Naive thymus-derived CD8-positive, alpha-beta T cell (primary cell): ENCODE measurements around the gene ATRX. TPM values are rescaled to one million over a fixed set of nuclear protein-coding genes. Genes with fewer than 3 reads are reported as not detected.
"Not testable (repeated sequence)": the region's sequence is repeated elsewhere in the genome, so short reads cannot be mapped to it uniquely, and the experiment has no call there.

Source experiments
- ATAC-seq, 2 donors: fragments of 150-1000 bp; cut with Tn5 transposase in 1 of 2; sonication (Bioruptor Pico), chemical (Tn5 transposase) in 1 of 2; 1 replicate in 1 of 2; 2 replicates in 1 of 2; pipeline ENCODE4 v1.10.0; 2021; ENCODE audit warnings: mild to moderate bottlenecking in 2 of 2, moderate library complexity in 2 of 2
- POLR2A ChIA-PET: fragments of 350-600 bp; sonication (Branson Sonifier 250); formaldehyde crosslinking; loops from one replicate; lab custom pipeline; 2021; ENCODE audit warnings: antibody characterized with exemption; lab: Charles Lee
- DNase-seq, 10 donors: peaks; one replicate each; pipeline versions ENCODE4 v3.0.0 to v3.0.0-alpha.2; 2020 to 2022
- H3K27ac Mint-ChIP-seq, 10 donors: one replicate each; pipeline ENCODE4 v1.8.0; 2020 to 2022; ENCODE audit warnings: mild to moderate bottlenecking in 10 of 10, mixed read lengths in 10 of 10, moderate library complexity in 4 of 10, inconsistent platforms in 1 of 10
- H3K27me3 Mint-ChIP-seq, 5 donors: one replicate each; pipeline ENCODE4 v1.8.0; 2021 to 2022; ENCODE audit warnings: mixed read lengths in 5 of 5
- H3K36me3 Mint-ChIP-seq, 3 donors: one replicate each; pipeline ENCODE4 v1.8.0; 2020 to 2022; ENCODE audit warnings: mixed read lengths in 3 of 3, mild to moderate bottlenecking in 2 of 3, inconsistent platforms in 1 of 3
- H3K4me1 Mint-ChIP-seq, 4 donors: one replicate each; pipeline ENCODE4 v1.8.0; 2021 to 2022; ENCODE audit warnings: mixed read lengths in 4 of 4
- H3K4me3 Mint-ChIP-seq, 10 donors: one replicate each; pipeline ENCODE4 v1.8.0; 2020 to 2022; ENCODE audit warnings: mild to moderate bottlenecking in 10 of 10, mixed read lengths in 10 of 10, moderate library complexity in 6 of 10, inconsistent platforms in 1 of 10
- H3K9me3 Mint-ChIP-seq, 9 donors: one replicate each; pipeline ENCODE4 v1.8.0; 2020 to 2022; ENCODE audit warnings: mixed read lengths in 9 of 9, mild to moderate bottlenecking in 3 of 9, inconsistent platforms in 1 of 9, moderate library complexity in 1 of 9
- polyA plus RNA-seq, 3 donors: library from polyadenylated mRNA; unstranded; fragments of 300-500 nt; fragmentation: Illumina TruSeq; gene quantifications; one replicate each; pipeline ENCODE4 v1.2.3, GENCODE V29; 2021
- total RNA-seq, 8 experiments: library from RNA in 2 of 8; stranded (reverse) in 2 of 8; gene quantifications; one replicate each; pipeline ENCODE4 v1.2.3 and lab custom pipeline; 2021 to 2026

The ATRX gene
- total and polyA plus RNA-seq, 5 experiments from 2014 or later, result 33.6 to 126 (median 60.8) TPM

- Mint-ChIP-seq H3K4me1 (peaks cover 2 to 15% (median 8%) of the 10 kb centered on the region in 4 donors), H3K4me3 (no peak overlapping the region), H3K9me3 (peaks cover 0 to 9% (median 0%) of the 10 kb centered on the region in 9 donors), H3K36me3 (peaks cover 23 to 92% (median 44%) of the 10 kb centered on the region in 3 donors), H3K27me3 (no peaks in the 10 kb centered on the region), H3K27ac (peak overlapping the region in 1 of 10 donors; percentile 0)
- no peak for DNase-seq
- POLR2A ChIA-PET, result no interaction called here
- no peak for ATAC-seq
Observed at GRCh38 chrX:77514177-77514576, 271.8 kb downstream of the ATRX start.

- DNase-seq (no peak), ATAC-seq (no peak)
- peaks cover 0 to 7% (median 5%) of the 10 kb centered on the region in 4 donors for H3K4me1 Mint-ChIP-seq
- H3K9me3 Mint-ChIP-seq, result peaks cover 0 to 8% (median 0%) of the 10 kb centered on the region in 9 donors
- POLR2A ChIA-PET, result no interaction called here
- peaks cover 5 to 76% (median 27%) of the 10 kb centered on the region in 3 donors for H3K36me3 Mint-ChIP-seq
- H3K27me3 Mint-ChIP-seq, result no peaks in the 10 kb centered on the region
- no peak overlapping the region for H3K4me3 Mint-ChIP-seq
- peak overlapping the region in 3 of 10 donors; percentile 7 to 28 (median 14) for H3K27ac Mint-ChIP-seq
Observed at GRCh38 chrX:77510007-77510406, 276.0 kb downstream of the ATRX start.

- ATAC-seq, result no peak
- H3K36me3 Mint-ChIP-seq, result peaks cover 0 to 30% (median 9%) of the 10 kb centered on the region in 3 donors
- POLR2A ChIA-PET, result no interaction called here
Observed at GRCh38 chrX:77505227-77505626, 280.8 kb downstream of the ATRX start.

GRCh38 chrX:77502951-77503525 lies 283.0 kb downstream of the ATRX start:
- peak overlapping the region in 6 of 10 donors; percentile 5 to 83 (median 36) for H3K27ac Mint-ChIP-seq

More at GRCh38 chrX:77505227-77505626, 280.8 kb downstream of the ATRX start:
- Mint-ChIP-seq H3K9me3 (no peaks in the 10 kb centered on the region), H3K27ac (peak overlapping the region in 6 of 10 donors; percentile 6 to 80 (median 49)), H3K4me3 (no peak overlapping the region), H3K4me1 (peaks cover 3 to 20% (median 10%) of the 10 kb centered on the region in 4 donors), H3K27me3 (no peaks in the 10 kb centered on the region)
- no peak for DNase-seq

GRCh38 chrX:77500164-77500563 lies 285.9 kb downstream of the ATRX start:
- H3K36me3 Mint-ChIP-seq, POLR2A ChIA-PET, DNase-seq, H3K27me3 Mint-ChIP-seq, H3K9me3 Mint-ChIP-seq, H3K4me3 Mint-ChIP-seq, ATAC-seq: not testable (repeated sequence)
- H3K27ac Mint-ChIP-seq, result peak overlapping the region in 1 of 10 donors; percentile 22
- peaks cover 2 to 25% (median 5%) of the 10 kb centered on the region in 4 donors for H3K4me1 Mint-ChIP-seq

More at GRCh38 chrX:77502951-77503525, 283.0 kb downstream of the ATRX start:
- no peak for DNase-seq
- Mint-ChIP-seq H3K4me1 (peaks cover 3 to 28% (median 10%) of the 10 kb centered on the region in 4 donors), H3K4me3 (no peak overlapping the region), H3K9me3 (no peaks in the 10 kb centered on the region), H3K36me3 (peaks cover 0 to 14% (median 1%) of the 10 kb centered on the region in 3 donors), H3K27me3 (no peaks in the 10 kb centered on the region)
- ATAC-seq, result no peak
- POLR2A ChIA-PET, result no interaction called here

GRCh38 chrX:77493677-77494553 lies 292.1 kb downstream of the ATRX start:
- Mint-ChIP-seq H3K4me3 (no peak overlapping the region), H3K27me3 (no peaks in the 10 kb centered on the region), H3K27ac (no peak overlapping the region), H3K4me1 (no peaks in the 10 kb centered on the region), H3K36me3 (no peaks in the 10 kb centered on the region), H3K9me3 (peaks cover 0 to 7% (median 0%) of the 10 kb centered on the region in 9 donors)
- no peak for DNase-seq
- POLR2A ChIA-PET, result no interaction called here
- ATAC-seq, result no peak

GRCh38 chrX:77484045-77484444 lies 302.0 kb downstream of the ATRX start:
- DNase-seq (no peak), ATAC-seq (no peak)
- peaks cover 2 to 24% (median 15%) of the 10 kb centered on the region in 9 donors for H3K9me3 Mint-ChIP-seq
- H3K36me3 Mint-ChIP-seq, result peaks cover 0 to 19% (median 3%) of the 10 kb centered on the region in 3 donors
- H3K27me3 Mint-ChIP-seq, result peaks cover 0 to 13% (median 6%) of the 10 kb centered on the region in 5 donors
- POLR2A ChIA-PET, result no interaction called here
- H3K4me3 Mint-ChIP-seq, result no peak overlapping the region
- no peak overlapping the region for H3K27ac Mint-ChIP-seq
- H3K4me1 Mint-ChIP-seq, result no peaks in the 10 kb centered on the region

GRCh38 chrX:77455437-77455836 lies 330.6 kb downstream of the ATRX start:
- Mint-ChIP-seq H3K27me3 (peaks cover 0 to 2% (median 0%) of the 10 kb centered on the region in 5 donors), H3K27ac (no peak overlapping the region), H3K36me3 (no peaks in the 10 kb centered on the region), H3K9me3 (no peaks in the 10 kb centered on the region), H3K4me1 (no peaks in the 10 kb centered on the region), H3K4me3 (no peak overlapping the region)
- ATAC-seq (no peak), DNase-seq (no peak)
- POLR2A ChIA-PET, result no interaction called here

Other genes with a start within 250 kb of the ATRX start
- gene MAGT1, start 109.2 kb upstream of the ATRX start, total RNA-seq, result 10 to 100 TPM; 25.9 to 35.0 TPM
- 10 to 100 TPM; 35.2 to 45.9 (median 42.2) TPM for gene MAGT1, start 109.2 kb upstream of the ATRX start, polyA plus RNA-seq
- gene COX7B, start 113.3 kb upstream of the ATRX start, total RNA-seq, result 100 to 1,000 TPM; 119 to 121 TPM
- 100 to 1,000 TPM; 370 to 445 (median 402) TPM for gene COX7B, start 113.3 kb upstream of the ATRX start, polyA plus RNA-seq
- gene ATP7A, start 124.5 kb upstream of the ATRX start, total RNA-seq, result 10 to 100 TPM; 13.2 to 13.8 TPM
- 1 to 10 TPM; 5.1 to 7.0 (median 5.8) TPM for gene ATP7A, start 124.5 kb upstream of the ATRX start, polyA plus RNA-seq
- not detected for gene PGAM4, start 183.4 kb upstream of the ATRX start, total RNA-seq
- gene PGAM4, start 183.4 kb upstream of the ATRX start, polyA plus RNA-seq, result not detected